CD4-positive, alpha-beta T cell treated with Interleukin-17A for 4 hours (primary cell): ENCODE data around the gene NTSR2.

ENCODE experiments used
- DNase-seq: peaks from one replicate; pipeline ENCODE4 v3.0.0-alpha.2; 2020; ENCODE audit warnings: mixed read lengths

Gene NTSR2

DNA sequence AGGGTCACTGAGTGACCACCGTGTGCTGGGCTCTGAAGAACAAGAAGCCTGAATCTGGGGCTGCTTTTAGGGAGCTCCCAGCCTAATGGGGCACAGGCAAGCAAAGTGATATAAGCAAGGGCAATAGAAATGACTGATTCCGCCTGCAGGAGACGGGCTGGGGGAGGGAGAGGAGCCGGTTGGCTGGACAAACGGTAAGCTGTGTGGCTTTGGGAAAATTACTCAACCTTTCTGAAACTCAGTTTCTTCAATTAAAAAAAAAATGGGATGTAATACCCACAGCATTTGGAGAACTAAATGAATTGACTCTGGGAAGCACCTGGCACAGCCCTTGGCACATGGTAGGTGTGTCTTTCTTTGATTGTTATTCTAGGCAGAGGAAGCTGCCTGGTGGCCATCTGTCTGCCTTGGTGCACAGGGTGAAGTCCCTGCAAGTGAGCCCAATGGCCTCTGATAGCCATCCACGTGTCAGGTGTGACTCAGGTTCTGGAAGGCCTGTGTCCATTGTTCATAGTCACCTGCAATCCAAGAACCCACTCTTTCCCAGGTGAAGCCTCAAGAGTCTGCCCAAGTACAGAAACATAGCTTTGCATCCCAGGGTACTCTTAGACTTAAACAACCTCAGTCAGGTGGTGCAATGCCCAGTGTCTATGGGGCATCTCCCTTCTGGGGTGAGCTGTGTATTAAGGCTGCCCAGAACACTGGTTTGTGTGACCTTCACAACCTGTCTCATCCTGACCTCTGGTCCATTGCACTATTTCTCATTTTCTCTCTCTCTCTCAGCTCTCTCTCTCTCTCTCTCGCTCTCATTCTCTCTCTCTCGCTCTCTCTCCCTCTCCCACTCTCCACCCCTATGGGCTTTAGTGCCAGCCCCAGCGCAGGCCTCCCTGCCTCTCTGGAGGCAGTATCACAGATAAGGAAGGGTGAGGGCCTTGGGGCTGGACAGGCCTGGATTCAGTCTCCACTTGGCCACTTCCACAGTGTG, 30.0 kb upstream of the NTSR2 start:
- no peak for DNase-seq

DNA sequence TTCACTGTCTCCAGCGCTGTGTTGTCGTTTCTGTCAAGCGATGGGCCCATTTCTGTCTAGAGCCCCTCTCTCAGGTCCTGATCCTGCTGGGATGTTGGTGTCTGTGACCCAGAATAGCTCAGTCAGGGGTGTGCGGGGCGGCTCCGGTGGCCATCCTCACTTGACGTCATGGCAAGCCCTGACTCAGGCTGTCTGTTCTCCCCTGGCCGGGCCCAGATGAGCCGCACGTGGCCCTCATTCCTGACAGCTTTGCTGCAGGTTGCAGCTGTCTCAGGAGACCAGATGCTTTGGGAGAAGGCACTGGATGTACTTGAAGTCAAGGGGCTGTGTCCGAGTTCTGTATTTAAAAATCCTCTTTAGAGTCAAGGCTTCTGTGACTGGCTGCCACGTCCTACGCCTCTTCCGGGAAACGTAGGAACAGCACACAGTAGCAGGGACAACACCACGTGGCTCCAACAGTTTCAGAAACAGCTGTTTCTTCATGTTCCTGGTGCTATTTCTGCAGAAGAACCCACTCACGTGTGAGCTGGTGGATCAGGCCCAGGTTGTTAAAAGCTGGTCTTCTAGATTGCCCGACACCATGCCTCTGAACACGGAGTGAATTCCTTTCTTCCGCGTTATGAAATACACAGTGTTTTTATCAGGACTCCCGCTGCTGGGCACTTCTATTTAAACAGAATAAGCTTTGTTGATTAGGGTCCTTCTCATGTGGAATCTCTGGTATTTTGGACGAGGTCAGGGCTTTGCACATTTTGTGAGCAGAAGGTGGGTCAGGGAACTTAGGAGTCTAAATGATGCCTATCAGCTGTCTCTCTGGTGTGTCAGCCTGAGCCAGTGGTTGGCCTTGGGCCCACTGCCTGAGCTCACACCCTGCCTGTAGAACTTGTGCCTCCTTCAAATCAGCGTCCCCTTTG, 28.3 kb upstream of the NTSR2 start:
- no peak for DNase-seq

DNA sequence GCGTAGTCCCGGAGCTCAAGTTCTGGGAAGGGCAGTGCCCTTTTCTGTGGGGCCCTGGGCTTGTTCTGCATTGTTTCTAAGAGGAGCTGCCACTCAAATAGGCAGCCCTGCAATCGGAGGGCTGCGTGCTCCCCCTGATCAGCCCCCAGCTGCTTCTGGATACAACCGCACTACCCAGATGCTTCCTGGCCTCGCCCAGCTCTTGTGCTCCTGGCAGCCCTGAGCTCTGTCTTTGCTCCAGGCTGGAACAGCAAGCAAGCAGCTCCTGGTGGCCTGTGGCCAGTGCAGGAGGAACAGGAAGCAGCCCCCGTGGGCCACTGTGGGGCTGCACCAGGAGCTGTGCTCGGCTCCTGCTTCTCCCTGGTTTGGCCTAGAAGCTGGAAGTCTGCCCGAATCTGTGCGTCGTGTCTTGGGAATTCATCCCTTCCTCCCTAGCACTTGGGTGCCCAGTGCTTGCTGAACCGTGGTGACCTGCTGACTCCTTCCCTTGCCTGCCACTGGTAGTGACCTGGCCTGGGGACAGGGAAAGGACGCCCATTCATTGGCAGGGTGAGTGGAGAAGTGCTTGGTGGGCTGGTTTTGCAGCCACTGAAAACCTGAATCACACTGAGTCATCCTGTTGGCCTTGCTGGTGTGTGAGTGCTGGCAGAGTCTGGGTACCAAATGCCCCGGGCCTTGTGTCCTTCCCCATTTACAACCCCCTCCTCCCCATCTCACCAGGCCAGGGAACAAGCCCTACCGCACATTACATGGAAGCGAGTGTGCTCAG, 27.3 kb upstream of the NTSR2 start:
- DNase-seq, result no peak

DNA sequence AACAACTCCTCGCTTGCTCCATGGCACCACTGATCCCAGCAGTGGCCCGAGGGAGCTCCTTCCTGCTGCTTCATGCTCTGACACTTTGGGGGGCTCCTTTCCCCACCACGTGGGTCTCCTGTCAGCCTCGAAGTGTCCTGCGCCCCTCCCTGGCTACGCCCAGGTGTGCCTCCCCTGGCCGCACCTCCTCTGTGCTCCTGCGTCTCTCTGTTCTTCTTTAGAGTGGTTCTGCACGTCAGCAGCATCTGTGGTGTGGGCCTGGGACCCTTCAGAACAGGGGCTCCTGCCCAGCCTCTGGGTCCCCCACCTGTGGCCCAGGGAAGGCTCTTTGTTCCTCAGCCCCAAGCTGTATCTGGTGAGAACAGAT, 26.7 kb upstream of the NTSR2 start:
- no peak for DNase-seq

DNA sequence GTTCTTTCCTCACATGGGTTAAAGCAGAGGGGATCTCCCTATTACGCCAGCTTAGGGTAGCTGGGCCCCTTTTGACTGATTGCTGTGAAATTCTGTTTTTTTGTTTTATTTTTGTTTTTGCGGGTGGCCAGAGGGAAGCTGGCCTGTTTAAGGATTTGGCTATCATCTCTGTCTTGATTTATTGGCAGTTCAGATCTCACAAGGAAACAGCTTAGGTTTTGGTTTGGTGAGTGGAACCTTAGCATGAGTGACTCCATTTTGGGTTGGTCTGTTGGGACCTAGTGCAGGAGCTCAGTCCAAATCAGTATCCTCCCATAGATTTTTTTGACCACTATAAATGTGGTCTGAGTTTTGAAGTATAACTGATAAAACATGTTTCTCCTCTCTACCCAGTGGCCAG, 25.6 kb upstream of the NTSR2 start:
- no peak for DNase-seq

DNA sequence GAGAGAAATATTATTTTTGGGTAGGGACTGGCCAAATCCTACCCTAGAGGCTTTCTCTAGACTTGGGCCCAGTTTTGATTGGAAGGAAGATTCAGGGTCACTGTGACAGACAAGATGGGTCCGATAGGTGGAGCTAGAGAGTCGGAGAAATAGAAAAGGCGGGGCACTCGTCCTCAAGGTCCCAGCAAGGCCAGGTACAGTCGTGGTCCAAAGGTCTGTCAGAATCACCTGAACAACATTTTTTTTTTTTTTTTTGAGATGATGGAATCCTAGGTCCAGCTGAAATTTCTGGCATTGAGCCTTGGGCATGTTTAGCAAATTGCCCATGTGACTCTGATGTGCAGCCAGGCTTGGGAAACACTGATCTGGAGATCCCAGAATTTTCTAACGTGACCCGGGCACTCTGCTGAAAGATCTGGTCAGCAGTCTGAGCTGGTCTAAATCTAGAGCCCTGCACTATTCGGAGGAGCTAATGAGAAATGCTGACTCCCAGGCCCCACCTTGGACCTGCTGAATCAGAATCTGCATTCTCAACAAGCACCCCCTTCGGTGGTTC, 23.0 kb upstream of the NTSR2 start:
- peak; percentile 76 for DNase-seq

DNA sequence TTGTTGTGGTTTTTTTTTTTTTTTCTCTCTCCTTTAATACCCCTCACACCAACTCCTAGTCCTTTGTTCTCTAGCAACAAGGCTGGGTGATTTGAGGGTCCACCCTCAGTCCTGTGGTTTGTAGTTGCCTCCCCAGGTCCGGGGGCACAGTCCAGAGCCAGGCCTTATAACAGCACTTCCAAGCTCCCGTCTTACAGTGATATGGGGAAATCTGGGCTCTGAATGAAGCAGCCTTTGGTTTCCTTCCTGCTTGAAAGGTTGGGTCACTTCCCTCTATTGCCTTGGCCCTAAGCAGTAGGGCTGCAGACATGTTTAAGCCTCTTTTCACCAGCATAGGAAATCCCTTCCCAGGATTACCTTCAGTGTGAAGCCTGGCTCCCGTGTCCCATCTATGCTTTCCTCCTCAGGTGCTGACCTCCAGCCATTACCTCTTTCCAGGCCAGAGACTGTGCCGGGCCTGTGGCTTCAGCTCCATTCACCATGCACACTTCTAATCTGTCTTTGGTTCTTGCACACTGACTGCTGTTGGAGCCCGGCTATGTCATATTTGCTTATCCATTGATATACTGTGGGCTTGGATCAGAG, 21.2 kb upstream of the NTSR2 start:
- DNase-seq, result no peak

DNA sequence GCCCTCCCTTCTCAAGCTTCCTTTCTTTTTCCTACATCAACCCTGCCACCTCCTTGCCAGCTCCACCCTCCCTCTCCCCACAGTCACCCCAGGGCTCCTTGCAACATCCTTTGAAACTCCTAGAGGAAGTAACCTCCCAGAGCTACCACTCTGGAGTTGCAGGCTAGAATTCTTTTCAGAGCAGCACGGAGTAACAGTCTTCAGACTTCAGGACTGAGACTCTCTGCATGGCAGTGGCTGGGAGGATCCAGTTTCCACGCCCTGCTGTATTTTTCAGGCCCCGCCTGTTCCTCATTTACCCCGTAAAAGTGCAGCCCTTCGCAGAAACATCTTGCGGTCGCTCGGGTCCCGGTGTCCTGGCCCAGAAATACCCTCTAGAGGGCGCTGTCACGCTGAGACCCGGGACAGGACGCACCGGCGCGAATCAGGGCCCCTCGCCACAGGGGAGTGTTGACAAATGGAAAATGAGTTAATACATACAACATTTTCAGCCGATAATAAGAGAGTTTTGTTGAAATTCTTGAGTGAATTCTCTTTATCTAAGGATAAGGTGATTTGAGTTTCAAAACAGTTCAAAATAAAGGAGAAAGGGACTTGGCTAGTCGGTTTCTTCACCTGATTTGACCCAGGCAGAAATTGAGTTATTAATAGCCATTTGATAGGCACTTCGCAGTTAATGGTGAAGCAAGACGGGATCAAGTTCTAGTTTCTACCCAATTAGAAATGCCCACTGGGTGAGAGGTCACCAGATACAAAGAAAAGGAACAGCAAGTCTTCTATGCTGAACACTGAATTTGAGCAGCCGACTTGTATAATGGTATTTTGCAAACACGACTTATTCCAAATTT, 18.5 kb upstream of the NTSR2 start:
- DNase-seq, result peak; percentile 86

DNA sequence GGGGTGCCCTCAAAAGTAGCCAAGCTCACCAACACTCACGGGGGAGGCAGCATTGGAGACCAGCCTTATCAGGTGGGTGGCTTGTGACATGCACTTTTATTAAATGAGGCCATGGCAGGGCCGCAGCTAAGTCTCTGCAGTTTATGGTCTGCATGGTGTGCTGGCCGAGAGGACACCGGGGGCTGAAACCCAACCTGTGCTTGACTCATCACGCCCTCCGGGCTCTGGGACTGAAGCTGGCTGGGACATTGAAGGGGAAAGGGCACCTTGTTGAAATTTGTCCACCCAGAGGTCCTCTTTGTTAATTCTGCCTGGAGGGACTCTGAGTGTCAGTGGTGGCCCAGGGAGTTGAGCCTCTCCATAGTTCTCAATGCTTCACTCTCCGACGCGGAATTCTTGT, 17.7 kb upstream of the NTSR2 start:
- no peak for DNase-seq

DNA sequence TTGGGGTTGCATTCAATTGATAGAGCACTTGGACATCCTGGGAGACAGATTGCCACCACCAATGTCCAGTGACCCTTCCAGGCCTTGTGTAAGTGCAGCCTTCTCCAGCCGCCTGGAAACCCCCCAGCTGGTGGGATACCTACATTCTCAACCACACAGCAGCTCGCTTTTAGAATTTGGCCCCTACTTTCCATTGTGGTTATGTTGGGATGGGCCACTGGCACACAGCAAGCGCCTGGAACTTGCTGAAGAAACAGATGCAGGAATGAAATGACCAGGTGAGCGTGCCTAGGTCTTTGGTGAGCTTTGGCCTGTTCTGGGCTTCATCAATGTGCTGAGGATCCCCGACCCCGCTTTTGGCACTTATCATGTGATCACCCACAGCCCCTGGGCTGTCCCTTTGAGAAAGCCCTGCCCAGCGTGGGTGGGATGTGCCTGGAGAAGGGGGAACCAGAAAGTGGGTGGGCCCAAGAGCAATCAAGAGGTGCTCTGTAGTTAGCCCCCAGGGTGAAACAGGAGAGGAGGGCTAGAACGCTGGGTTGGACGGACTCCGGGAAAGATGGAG, 16.0 kb upstream of the NTSR2 start:
- DNase-seq, result no peak

DNA sequence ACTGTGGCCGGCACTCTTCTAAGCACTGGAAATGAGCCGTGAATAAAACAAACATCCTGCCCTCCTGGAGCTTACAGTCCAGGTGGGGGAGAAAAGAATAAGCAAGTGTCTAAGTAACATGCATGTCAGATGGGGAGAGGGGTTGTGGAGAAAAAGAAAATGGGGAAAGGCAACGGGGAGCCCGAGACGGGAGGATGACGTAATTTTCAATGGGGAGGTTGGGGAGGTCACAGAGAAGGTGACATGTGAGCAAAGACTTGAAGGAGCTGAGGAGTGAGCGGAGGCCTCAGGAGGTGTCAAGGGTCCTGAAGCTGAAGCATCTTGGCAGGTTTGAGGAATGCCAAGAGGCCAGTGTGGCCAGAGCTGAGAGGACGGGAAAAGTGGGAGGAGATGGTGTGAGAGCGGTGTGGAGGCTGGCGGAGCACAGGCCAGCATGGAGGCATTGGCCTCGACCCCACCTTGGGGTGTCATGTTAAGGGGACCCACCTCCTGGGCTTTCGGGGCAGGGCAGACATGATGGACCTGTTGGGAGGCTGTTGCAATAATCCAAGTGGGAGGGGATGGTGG, 15.0 kb upstream of the NTSR2 start:
- DNase-seq, result no peak

DNA sequence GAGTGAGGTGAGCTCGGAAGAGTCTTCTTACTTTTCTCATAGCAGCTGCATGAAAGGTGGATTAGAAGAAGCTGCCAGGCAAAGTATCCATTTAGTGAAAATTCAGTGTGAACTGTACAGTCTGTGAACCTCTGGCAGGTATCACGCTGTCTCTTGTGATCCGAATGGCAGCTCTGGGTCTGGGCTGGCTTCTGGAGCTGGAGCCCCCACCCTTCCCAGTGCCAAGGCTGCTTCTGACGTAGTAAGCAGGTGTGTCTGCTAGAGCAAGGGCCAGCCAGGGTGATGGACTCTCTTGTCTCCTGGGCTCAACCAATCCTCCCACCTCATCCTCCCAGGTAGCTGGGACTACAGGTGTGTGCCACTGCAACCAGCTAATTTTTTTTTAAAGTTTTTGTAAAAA, 14.0 kb upstream of the NTSR2 start:
- DNase-seq, result no peak

DNA sequence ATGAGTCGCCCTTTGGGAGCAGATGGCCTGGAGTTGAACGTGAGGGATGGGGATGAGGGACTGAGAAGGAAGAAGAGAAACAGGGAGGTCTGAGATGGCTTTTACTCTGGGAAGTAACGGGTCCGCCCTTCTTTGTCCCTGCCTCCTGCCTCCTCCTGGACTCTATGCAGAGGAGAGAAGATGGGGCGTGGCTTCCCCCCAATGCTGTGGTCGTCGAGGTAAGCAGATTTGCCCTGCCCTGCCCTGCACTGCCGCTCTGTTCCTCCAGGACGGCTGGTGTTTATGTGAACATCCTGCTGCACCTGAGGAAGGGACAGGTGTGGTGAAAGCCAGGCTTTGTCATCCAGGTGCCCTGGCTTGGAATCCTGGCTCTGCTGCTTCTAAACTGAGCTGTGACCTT, 13.5 kb upstream of the NTSR2 start:
- no peak for DNase-seq

DNA sequence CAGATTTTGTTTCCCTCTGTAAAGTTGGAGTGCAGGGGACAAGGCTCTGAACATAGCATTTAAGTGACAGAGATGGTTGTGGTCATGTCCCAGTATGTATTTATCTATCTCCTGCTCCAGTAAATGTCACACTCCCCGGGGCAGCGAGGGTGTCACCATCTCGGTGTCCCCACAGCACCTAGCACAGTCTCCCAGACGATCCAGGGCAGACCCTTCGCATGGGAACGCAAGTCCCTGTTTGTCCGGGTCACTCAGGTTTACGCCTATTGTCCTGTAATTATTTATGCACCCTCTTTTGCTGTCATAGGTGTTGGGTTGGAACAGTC, 12.6 kb upstream of the NTSR2 start:
- no peak for DNase-seq

DNA sequence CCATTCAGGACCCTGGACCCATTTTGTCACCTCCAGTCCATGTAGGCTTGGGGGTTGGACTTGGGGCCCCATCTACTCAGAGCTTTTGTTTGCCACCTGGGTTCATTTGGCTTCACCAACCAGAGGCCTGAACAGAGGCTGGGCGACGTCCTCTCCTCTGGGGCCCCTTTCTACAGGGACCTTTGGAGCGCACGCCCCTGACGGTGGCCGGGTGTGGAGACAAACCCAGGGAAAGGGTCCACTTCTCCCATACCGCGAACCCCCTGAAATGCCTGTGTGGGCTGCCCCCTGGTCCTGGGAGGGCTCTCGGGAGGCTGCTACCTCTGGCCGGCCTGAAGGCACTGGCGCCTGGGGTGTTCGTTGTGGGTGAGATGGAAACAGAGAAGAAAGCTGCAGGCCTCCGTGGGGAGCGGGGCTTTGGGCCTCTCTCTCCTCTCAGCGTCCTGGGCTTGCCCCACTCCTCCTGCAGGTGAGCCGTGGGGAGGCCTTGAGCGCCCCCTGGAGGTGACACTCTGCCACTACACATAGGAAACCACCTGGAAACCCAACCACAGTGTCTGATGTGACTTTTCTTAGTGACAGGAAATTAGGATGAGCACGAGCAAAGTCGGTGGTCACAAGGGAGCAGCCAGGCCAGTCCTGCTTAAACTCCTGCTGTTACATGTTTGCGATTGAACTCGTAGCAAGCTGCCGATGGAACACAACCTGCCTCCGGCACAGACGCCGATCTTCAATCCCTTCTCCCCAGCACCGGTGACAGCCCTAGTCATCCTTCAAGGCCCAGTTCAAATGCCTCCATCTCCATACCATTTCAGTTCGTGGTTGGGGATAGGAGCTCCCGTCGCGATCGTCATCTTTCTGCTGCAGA, 12.0 kb upstream of the NTSR2 start:
- DNase-seq, result peak; percentile 57

DNA sequence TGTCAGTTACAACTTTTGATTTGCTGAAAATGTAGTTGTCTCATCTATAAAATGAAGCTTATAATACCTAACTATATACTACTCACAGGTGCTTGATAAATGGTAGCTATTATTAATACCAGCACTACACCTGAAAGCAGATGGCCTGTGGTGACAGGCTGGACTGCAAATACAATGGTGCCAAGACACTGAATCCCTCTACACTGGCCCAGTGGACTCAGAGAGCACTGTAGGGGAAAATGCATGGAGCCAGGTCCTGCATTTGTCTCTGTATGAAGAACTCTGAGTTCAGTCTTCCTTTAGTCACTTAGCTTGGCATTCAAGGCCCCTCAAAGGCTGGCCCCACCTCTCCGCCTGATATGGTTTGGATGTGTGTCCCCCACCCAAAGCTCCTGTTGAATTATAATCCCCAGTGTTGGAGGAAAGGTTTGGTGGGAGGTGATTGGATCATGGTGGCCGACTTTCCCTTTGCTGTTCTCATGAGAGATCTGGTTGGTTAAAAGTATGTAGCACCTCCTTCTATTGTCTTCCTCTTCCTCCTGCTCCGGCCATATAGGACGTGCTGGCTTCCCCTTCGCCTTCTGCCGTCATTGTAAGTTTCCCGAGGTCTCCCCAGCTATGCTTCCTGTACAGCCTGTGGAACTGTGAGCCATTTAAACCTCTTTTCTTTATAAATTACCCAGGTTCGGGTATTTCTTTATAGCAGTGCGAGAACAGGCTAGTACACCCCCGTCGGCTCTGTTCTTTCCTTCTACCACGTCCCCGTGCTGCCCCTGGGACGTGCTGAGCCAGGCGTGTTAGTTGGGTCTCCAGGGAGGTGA, 11.1 kb upstream of the NTSR2 start:
- no peak for DNase-seq

DNA sequence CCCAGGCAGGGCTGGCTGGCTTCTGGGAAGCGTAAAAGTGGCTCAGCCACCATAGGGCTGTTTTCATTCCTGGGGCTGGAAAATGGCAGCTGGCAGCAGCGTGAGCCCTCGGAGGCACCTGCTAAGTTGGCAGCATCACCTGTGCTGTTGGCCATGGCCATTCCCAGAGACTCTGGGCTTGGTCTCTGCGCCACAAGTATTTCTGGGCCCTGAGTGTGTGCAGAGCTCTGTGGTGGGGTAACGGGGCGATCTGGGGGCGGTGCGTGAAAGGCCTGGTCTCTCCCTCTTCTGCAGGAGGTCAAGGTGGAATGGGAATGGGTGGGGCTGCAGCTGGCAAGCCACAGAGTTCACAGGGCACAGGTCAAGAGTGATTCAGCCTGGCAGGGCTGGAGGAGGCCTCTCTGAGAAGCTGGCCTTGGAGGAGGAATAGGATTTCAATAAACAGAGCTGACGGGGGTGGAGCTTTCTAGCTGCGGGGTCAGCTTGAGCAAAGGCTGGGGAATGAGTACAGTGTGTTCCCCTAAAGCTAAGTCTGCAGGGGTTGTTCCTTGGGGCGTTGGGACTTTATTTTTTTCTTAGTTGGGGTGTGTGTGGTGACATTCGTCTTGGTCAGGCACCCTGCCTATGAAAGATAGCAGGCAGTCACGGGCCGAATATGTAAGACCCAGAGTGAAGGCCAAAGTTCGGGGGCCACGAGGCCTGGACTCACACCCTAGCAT, 10.3 kb upstream of the NTSR2 start:
- no peak for DNase-seq
